OCI-LY1 (cell line): ENCODE results near the gene PITPNM3.

Experiments
- H2AFZ ChIP-seq: fragments of 200-600 bp; sonication (generic), shearing (Covaris generic); 2 replicates; pipeline ENCODE4 v1.6.0; 2014; ENCODE audit warnings: antibody characterized with exemption, mild to moderate bottlenecking, low read length
- H3F3A ChIP-seq: fragments of 200-600 bp; sonication (generic), shearing (Covaris generic); 2 replicates; pipeline ENCODE4 v1.6.0; 2014; ENCODE audit warnings: mild to moderate bottlenecking, antibody characterized with exemption, low read length, moderate library complexity; ENCODE audit not compliant: insufficient read depth
- H3K27ac ChIP-seq: fragments of 200-600 bp; sonication (generic); 2 replicates; pipeline ENCODE4 v1.5.1; 2014; ENCODE audit warnings: low read length, mixed run types, mild to moderate bottlenecking, low read depth; ENCODE audit not compliant: poor library complexity, severe bottlenecking
- H3K27me3 ChIP-seq: fragments of 200-600 bp; sonication (generic); 2 replicates; pipeline ENCODE4 v1.6.0; 2014; ENCODE audit warnings: antibody characterized with exemption, mild to moderate bottlenecking, low read length, moderate library complexity; ENCODE audit not compliant: insufficient read depth
- H3K36me3 ChIP-seq: fragments of 200-600 bp; sonication (generic); 2 replicates; pipeline ENCODE4 v1.6.1; 2014; ENCODE audit warnings: mild to moderate bottlenecking, antibody characterized with exemption, low read length, moderate library complexity, mixed read lengths; ENCODE audit not compliant: insufficient read depth
- H3K4me1 ChIP-seq: fragments of 200-600 bp; sonication (generic); 2 replicates; pipeline ENCODE4 v1.5.1; 2014; ENCODE audit warnings: mild to moderate bottlenecking, low read length, moderate library complexity; ENCODE audit not compliant: insufficient read depth, severe bottlenecking
- H3K4me2 ChIP-seq: fragments of 200-600 bp; sonication (generic), shearing (Covaris generic); 2 replicates; pipeline ENCODE4 v1.6.1; 2014; ENCODE audit warnings: low read length
- H3K4me3 ChIP-seq: fragments of 200-600 bp; sonication (generic); 2 replicates; pipeline ENCODE4 v1.5.1; 2014; ENCODE audit warnings: low read length, low read depth, mild to moderate bottlenecking, mixed read lengths; ENCODE audit not compliant: poor library complexity, severe bottlenecking
- H3K79me2 ChIP-seq: fragments of 200-600 bp; shearing (Covaris generic); 2 replicates; pipeline ENCODE4 v1.6.1; 2016; ENCODE audit warnings: mixed run types, low read length, mixed read lengths; ENCODE audit not compliant: insufficient read depth
- H3K9ac ChIP-seq: fragments of 200-600 bp; sonication (generic), shearing (Covaris generic); 2 replicates; pipeline ENCODE4 v1.6.1; 2014; ENCODE audit warnings: mild to moderate bottlenecking, low read length, mixed read lengths
- H3K9me2 ChIP-seq: fragments of 200-600 bp; sonication (generic), shearing (Covaris generic); 2 replicates; pipeline ENCODE4 v1.6.1; 2014; ENCODE audit warnings: low read depth, mild to moderate bottlenecking, low read length, mixed read lengths
- H3K9me3 ChIP-seq: fragments of 200-600 bp; shearing (Covaris generic); 2 replicates; pipeline ENCODE4 v1.6.1; 2014; ENCODE audit warnings: low read length, mixed read lengths
- H4K20me1 ChIP-seq: fragments of 200-600 bp; sonication (generic), shearing (Covaris generic); 2 replicates; pipeline ENCODE4 v1.6.0; 2016; ENCODE audit warnings: mild to moderate bottlenecking, low read length; ENCODE audit not compliant: insufficient read depth
- CTCF ChIP-seq: fragments of 200-600 bp; sonication (generic), shearing (Covaris generic); IDR thresholded peaks from 2 replicates; pipeline ENCODE4 v1.5.1; 2017; ENCODE audit warnings: mild to moderate bottlenecking, antibody characterized with exemption, low read length, moderate library complexity, mixed read lengths
- EZH2 ChIP-seq: fragments of 200-600 bp; sonication (generic), shearing (Covaris generic); IDR thresholded peaks from 2 replicates; pipeline ENCODE4 v1.8.0; 2017; ENCODE audit warnings: borderline replicate concordance, mixed run types, mild to moderate bottlenecking, antibody characterized with exemption, low read length, moderate library complexity, mixed read lengths

Gene PITPNM3

GRCh38 chr17:6477831-6478383 is 78.4 kb downstream of the PITPNM3 start:
- H3K36me3 ChIP-seq, result no peaks in the 10 kb centered on the region
- no peak overlapping the region for H3K9ac ChIP-seq
- H3K4me1 ChIP-seq, result no peaks in the 10 kb centered on the region
- no peaks in the 10 kb centered on the region for H3F3A ChIP-seq
- no peaks in the 10 kb centered on the region for H3K79me2 ChIP-seq
- H3K9me3 ChIP-seq, result no peaks in the 10 kb centered on the region
- H3K27me3 ChIP-seq, result 0 out of 2 replicates have a peak, but pooled peaks cover 5% of the 10 kb centered on the region
- no peak overlapping the region for H3K4me3 ChIP-seq
- H4K20me1 ChIP-seq, result no peaks in the 10 kb centered on the region
- TF ChIP-seq CTCF (no peak), EZH2 (no peak)
- H3K27ac ChIP-seq, result no peak overlapping the region
- H3K4me2 ChIP-seq, result no peak overlapping the region
- no peak overlapping the region for H2AFZ ChIP-seq
- H3K9me2 ChIP-seq, result no peaks in the 10 kb centered on the region

DNA sequence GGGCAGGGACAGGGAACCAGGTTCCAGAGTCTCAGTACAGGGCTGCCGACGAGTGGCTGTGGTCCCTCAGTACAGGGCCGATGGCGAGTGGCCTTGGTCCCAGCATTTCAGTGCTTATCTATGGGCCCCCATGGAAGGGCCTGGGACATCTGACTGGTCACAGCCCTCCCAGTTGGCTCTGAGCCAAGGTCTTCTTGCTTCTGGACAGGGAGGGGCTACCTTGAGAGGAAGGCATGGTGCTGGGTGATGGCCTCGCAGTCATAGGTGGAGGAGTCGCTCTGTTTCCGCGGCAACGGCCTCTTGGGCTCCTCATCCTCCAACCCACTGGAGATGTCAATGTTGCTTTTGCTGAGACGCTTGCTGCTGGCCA is 79.6 kb downstream of the PITPNM3 start:
- no peaks in the 10 kb centered on the region for H3F3A ChIP-seq
- no peak overlapping the region for H3K27ac ChIP-seq
- H3K27me3 ChIP-seq, result 0 out of 2 replicates have a peak, but pooled peaks cover 5% of the 10 kb centered on the region
- no peaks in the 10 kb centered on the region for H3K79me2 ChIP-seq
- H3K4me1 ChIP-seq, result no peaks in the 10 kb centered on the region
- H4K20me1 ChIP-seq, result no peaks in the 10 kb centered on the region
- H3K9me2 ChIP-seq, result no peaks in the 10 kb centered on the region
- H3K4me2 ChIP-seq, result no peak overlapping the region
- no peak overlapping the region for H2AFZ ChIP-seq
- TF ChIP-seq EZH2 (no peak), CTCF (no peak)
- H3K9ac ChIP-seq, result no peak overlapping the region
- H3K36me3 ChIP-seq, result no peaks in the 10 kb centered on the region
- no peak overlapping the region for H3K4me3 ChIP-seq
- no peaks in the 10 kb centered on the region for H3K9me3 ChIP-seq

GRCh38 chr17:6476076-6476809 is 80.1 kb downstream of the PITPNM3 start:
- H3K27ac ChIP-seq, result no peak overlapping the region
- H3K27me3 ChIP-seq, result 0 out of 2 replicates have a peak, but pooled peaks cover 5% of the 10 kb centered on the region
- H3K9me2 ChIP-seq, result no peaks in the 10 kb centered on the region
- H3F3A ChIP-seq, result no peaks in the 10 kb centered on the region
- no peak for TF ChIP-seq EZH2
- TF ChIP-seq CTCF, result no peak
- H3K9me3 ChIP-seq, result no peaks in the 10 kb centered on the region
- H3K9ac ChIP-seq, result no peak overlapping the region
- no peak overlapping the region for H3K4me2 ChIP-seq
- H2AFZ ChIP-seq, result no peak overlapping the region
- H4K20me1 ChIP-seq, result no peaks in the 10 kb centered on the region
- no peaks in the 10 kb centered on the region for H3K4me1 ChIP-seq
- H3K4me3 ChIP-seq, result no peak overlapping the region
- H3K36me3 ChIP-seq, result no peaks in the 10 kb centered on the region
- no peaks in the 10 kb centered on the region for H3K79me2 ChIP-seq
